ENCODE measurements around the gene TMSB4X.
A peak's percentile ranks its signal among the peaks of the same experiment; 100 is the strongest.
"Not testable (repeated sequence)": the region's sequence is repeated elsewhere in the genome, so short reads cannot be mapped to it uniquely, and the experiment has no call there.

TMSB4X gene

GRCh38 chrX:12949927-12950656 lies 24.8 kb upstream of the TMSB4X start:
- peak overlapping the region; percentile 87 for H3K4me3 Mint-ChIP-seq
- H3K36me3 Mint-ChIP-seq: no peaks in the 10 kb centered on the region
- peaks cover 88% of the 10 kb centered on the region for H3K4me1 Mint-ChIP-seq
- no peaks in the 10 kb centered on the region for H3K9me3 Mint-ChIP-seq
- H3K27me3 Mint-ChIP-seq: no peaks in the 10 kb centered on the region
- H3K27ac Mint-ChIP-seq: peak overlapping the region; percentile 97

DNA sequence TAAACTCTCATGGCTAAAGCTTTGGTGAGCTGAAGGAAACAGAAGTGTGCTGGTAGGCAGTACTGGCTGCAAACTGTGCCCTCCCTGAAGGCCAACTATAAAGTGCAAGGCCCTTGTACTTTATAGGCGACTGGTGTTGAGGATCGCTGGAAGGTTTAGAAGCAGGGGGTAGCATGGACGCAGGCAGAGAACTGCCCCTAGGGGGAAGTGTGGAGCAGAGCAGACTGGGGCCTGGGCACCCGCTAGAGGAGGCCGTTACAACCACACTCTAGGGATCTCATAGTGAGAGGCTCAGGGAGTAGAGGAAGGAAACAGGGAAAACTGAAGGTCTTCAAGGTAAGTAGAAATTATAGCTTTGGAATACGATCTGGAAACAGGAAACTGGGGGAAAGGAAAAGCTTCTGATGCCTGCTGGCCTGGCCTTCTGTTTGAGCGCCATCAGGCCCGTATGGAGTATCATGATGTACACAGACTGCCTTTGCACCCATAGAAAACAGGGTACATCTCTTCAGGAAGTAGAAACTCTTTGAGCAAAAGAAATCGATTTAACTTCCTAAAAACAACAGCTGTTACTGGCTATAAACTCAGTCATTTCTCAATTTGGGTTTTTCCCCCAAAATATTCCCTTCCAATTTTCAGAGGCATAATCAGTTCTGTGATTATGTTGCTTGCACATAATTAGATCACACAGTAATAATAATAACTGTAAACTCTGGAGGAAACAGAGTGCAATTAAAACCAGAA lies 23.9 kb upstream of the TMSB4X start:
- Mint-ChIP-seq H3K4me1 (peaks cover 92% of the 10 kb centered on the region), H3K9me3 (no peaks in the 10 kb centered on the region), H3K4me3 (peak overlapping the region; percentile 87), H3K27ac (peak overlapping the region; percentile 97), H3K27me3 (no peaks in the 10 kb centered on the region), H3K36me3 (no peaks in the 10 kb centered on the region)

GRCh38 chrX:12951595-12951975 lies 23.3 kb upstream of the TMSB4X start:
- peak overlapping the region; percentile 97 for H3K27ac Mint-ChIP-seq
- peaks cover 92% of the 10 kb centered on the region for H3K4me1 Mint-ChIP-seq
- H3K9me3 Mint-ChIP-seq: no peaks in the 10 kb centered on the region
- no peaks in the 10 kb centered on the region for H3K36me3 Mint-ChIP-seq
- H3K4me3 Mint-ChIP-seq: peak overlapping the region; percentile 87
- no peaks in the 10 kb centered on the region for H3K27me3 Mint-ChIP-seq

- peak overlapping the region; percentile 97 for H3K27ac Mint-ChIP-seq
- peaks cover 83% of the 10 kb centered on the region for H3K4me1 Mint-ChIP-seq
- H3K9me3 Mint-ChIP-seq: no peaks in the 10 kb centered on the region
- H3K4me3 Mint-ChIP-seq: peak overlapping the region; percentile 76
- H3K36me3 Mint-ChIP-seq: no peaks in the 10 kb centered on the region
- H3K27me3 Mint-ChIP-seq: no peaks in the 10 kb centered on the region
Observed at GRCh38 chrX:12953420-12953819, 21.5 kb upstream of the TMSB4X start.

- peak overlapping the region; percentile 55 for H3K4me3 Mint-ChIP-seq
- peaks cover 79% of the 10 kb centered on the region for H3K4me1 Mint-ChIP-seq
- no peaks in the 10 kb centered on the region for H3K36me3 Mint-ChIP-seq
- no peaks in the 10 kb centered on the region for H3K27me3 Mint-ChIP-seq
- H3K27ac Mint-ChIP-seq: peak overlapping the region; percentile 97
- no peaks in the 10 kb centered on the region for H3K9me3 Mint-ChIP-seq
Observed at GRCh38 chrX:12954376-12954775, 20.5 kb upstream of the TMSB4X start.

DNA sequence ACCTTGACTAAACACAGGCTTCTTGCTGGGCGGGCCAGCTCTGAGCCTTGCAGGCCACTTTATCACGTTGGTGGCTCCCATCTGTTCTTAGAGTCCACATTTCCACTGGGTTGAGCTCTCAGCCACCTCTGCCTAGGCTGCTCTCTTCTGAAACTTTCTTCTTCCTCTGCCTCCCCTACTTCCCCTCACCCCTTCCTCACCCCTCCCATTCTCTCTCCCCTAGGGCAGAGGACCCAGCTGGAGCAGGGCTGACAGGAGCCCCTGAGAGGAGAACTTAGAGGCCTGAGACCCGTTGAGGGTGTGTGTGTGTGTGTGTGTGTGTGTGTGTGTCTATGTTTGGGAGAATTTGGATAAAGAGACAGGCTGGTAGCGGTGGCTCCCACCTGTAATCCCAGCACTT lies 19.9 kb upstream of the TMSB4X start:
- peaks cover 78% of the 10 kb centered on the region for H3K4me1 Mint-ChIP-seq
- peak overlapping the region; percentile 97 for H3K27ac Mint-ChIP-seq
- H3K27me3 Mint-ChIP-seq: no peaks in the 10 kb centered on the region
- no peaks in the 10 kb centered on the region for H3K36me3 Mint-ChIP-seq
- peak overlapping the region; percentile 55 for H3K4me3 Mint-ChIP-seq
- H3K9me3 Mint-ChIP-seq: no peaks in the 10 kb centered on the region

DNA sequence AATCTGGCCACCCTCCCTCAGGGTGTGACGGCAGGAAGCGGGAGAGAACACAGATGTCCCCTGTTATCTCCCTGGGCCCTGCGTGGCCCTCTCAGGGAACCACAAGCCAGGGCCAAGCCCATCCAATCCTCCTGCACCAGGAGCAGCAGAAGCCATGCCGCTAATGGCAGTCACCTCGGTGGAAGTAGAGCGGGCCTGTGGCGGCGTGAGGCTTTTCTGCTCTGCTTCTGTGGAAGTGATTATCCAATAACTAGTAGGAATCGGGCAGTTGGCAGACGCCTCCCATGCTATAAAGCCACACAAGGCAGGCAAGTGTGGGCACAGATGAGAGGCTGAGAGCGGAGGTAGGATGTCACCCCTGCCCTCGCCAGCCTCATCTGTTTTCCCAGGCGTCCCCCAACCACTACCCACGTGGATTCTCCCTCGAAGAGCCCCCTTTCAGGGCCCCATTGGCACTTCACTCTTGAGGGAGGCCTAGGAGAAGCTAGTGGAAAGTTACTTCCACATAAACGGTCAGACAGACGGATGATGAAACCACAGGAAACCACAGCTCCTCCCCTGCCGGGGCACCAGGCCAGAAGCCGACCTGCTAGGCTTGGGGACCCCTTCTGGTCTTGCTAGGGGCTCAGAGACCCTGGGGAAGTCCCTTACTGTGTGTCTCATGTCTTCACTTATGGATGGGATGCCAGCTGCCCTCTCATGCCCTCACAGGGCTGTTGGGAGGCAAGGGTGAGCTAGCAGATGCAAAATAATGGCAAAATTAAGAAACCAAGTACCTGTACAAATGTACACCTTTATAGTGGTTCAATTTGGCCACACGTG lies 18.8 kb upstream of the TMSB4X start:
- Mint-ChIP-seq H3K4me3 (peak overlapping the region; percentile 85), H3K9me3 (no peaks in the 10 kb centered on the region), H3K27ac (peak overlapping the region; percentile 98), H3K4me1 (peaks cover 79% of the 10 kb centered on the region), H3K36me3 (no peaks in the 10 kb centered on the region), H3K27me3 (no peaks in the 10 kb centered on the region)

DNA sequence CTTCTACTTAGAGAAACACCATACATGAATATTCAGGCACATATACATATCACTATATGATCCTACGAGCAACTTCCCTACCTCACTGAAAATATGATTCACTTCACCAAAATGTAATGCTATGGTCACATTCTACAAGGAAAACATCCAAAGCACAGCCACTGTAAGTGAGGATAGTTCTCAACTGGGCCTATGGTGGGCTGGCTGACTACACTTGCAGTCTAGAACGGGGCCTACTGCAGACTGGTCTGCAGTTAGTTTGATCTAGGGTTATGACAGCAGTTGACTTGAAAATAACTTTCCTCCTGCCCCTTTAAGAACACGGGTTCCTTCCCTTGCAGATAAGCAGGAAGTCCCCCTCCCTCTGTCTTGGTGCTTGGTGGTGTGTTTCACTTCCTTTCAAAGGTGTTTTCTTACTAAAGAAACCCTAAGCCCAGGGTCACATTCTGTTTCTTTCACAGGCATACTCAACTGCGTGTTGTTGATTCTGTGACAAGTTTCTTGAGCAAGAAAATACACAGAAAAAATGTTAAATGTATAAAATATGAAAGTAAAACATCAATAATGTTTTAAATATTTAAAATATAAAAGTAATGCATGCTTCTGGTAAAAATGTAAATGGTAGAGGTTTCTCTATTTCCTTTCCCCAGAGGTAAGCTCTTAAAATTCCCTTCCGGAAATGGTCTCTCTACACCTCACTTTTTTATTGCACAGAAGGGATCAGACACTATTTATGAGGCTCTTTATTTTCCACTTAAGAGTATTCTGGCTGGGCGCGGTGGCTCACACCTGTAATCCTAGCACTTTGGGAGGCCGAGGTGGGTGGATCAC lies 18.0 kb upstream of the TMSB4X start:
- Mint-ChIP-seq H3K9me3 (no peaks in the 10 kb centered on the region), H3K36me3 (no peaks in the 10 kb centered on the region), H3K27me3 (no peaks in the 10 kb centered on the region), H3K4me3 (peak overlapping the region; percentile 85), H3K27ac (peak overlapping the region; percentile 98), H3K4me1 (peaks cover 79% of the 10 kb centered on the region)

- H3K4me3 Mint-ChIP-seq: peak overlapping the region; percentile 74
Observed at GRCh38 chrX:12958059-12958458, 16.9 kb upstream of the TMSB4X start.

DNA sequence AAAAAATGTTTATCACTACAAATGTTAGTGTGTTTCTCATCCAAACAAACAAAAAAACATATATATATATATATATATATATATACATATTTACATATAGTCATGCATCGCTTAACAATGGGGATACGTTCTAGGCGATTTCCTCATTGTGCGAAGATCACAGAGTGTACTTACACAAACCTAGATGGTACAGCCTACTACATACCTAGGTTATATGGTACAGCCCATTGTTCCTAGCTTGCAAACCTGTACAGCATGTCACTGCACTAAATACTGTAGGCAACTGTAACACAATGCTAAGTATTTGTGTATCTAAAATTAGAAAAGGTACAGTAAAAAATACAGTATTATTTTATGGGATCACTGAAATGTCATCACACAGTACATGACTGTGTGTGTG lies 16.4 kb upstream of the TMSB4X start:
- H3K4me1 Mint-ChIP-seq: peaks cover 70% of the 10 kb centered on the region
- H3K27me3 Mint-ChIP-seq: no peaks in the 10 kb centered on the region
- no peaks in the 10 kb centered on the region for H3K9me3 Mint-ChIP-seq
- no peak overlapping the region for H3K27ac Mint-ChIP-seq
- no peak overlapping the region for H3K4me3 Mint-ChIP-seq
- H3K36me3 Mint-ChIP-seq: no peaks in the 10 kb centered on the region

More at GRCh38 chrX:12958059-12958458, 16.9 kb upstream of the TMSB4X start:
- peaks cover 74% of the 10 kb centered on the region for H3K4me1 Mint-ChIP-seq
- H3K27me3 Mint-ChIP-seq: no peaks in the 10 kb centered on the region
- H3K9me3 Mint-ChIP-seq: no peaks in the 10 kb centered on the region
- no peaks in the 10 kb centered on the region for H3K36me3 Mint-ChIP-seq
- H3K27ac Mint-ChIP-seq: peak overlapping the region; percentile 95

GRCh38 chrX:12961196-12961718 lies 13.7 kb upstream of the TMSB4X start:
- Mint-ChIP-seq H3K4me1 (peaks cover 63% of the 10 kb centered on the region), H3K36me3 (no peaks in the 10 kb centered on the region), H3K9me3 (no peaks in the 10 kb centered on the region), H3K27ac (peak overlapping the region; percentile 56), H3K27me3 (no peaks in the 10 kb centered on the region), H3K4me3 (no peak overlapping the region)

DNA sequence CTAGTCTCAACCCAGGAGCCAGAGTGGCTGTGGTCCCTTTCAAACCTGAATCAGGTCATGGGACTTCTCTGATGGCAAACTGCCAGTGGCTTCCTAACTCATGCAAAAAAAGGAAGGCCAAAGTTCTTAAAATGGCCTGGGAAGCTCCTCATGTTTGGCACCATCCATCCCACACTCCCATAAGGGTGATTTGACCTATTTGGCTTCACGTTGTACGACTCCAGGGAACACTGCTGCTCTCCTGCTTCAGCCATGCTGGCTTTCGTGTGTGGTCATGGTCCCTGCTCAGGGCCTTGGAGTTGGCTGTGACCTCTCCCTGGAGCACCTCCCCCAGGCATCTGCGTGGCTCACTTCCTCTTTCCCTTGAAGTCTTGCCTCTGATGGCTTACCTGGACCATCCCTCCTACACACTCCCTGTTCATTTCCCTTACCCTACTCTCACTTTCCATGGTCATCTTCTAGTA lies 12.8 kb upstream of the TMSB4X start:
- H3K4me3 Mint-ChIP-seq: peak overlapping the region; percentile 52
- no peaks in the 10 kb centered on the region for H3K27me3 Mint-ChIP-seq

DNA sequence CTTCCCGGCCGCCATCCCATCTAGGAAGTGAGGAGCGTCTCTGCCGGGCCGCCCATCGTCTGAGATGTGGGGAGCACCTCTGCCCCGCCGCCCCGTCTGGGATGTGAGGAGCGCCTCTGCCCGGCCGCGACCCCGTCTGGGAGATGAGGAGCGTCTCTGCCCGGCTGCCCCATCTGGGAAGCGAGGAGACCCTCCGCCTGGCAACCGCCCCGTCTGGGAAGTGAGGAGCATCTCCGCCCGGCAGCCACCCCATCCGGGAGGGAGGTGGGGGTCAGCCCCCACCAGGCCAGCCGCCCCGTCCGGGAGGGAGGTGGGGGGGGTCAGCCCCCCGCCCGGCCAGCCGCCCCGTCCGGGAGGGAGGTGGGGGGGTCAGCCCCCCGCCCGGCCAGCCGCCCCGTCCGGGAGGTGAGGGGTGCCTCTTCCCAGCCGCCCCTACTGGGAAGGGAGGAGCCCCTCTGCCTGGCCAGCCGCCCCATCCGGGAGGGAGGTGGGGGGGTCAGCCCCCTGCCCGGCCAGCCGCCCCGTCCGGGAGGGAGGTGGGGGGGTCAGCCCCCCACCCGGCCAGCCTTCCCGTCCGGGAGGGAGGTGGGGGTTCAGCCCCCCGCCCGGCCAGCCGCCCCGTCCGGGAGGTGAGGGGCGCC lies 11.6 kb upstream of the TMSB4X start:
- not testable (repeated sequence) for H3K36me3 Mint-ChIP-seq, H3K27ac Mint-ChIP-seq, H3K9me3 Mint-ChIP-seq, H3K27me3 Mint-ChIP-seq, H3K4me3 Mint-ChIP-seq
- peaks cover 62% of the 10 kb centered on the region for H3K4me1 Mint-ChIP-seq

More for the DNA sequence above, 12.8 kb upstream of the TMSB4X start:
- H3K36me3 Mint-ChIP-seq: no peaks in the 10 kb centered on the region
- H3K9me3 Mint-ChIP-seq: no peaks in the 10 kb centered on the region
- peak overlapping the region; percentile 56 for H3K27ac Mint-ChIP-seq
- peaks cover 64% of the 10 kb centered on the region for H3K4me1 Mint-ChIP-seq

GRCh38 chrX:12965131-12965940 lies 9.6 kb upstream of the TMSB4X start:
- peaks cover 64% of the 10 kb centered on the region for H3K4me1 Mint-ChIP-seq
- no peaks in the 10 kb centered on the region for H3K36me3 Mint-ChIP-seq
- H3K9me3 Mint-ChIP-seq: no peaks in the 10 kb centered on the region
- peak overlapping the region; percentile 47 for H3K27ac Mint-ChIP-seq
- no peak overlapping the region for H3K4me3 Mint-ChIP-seq
- no peaks in the 10 kb centered on the region for H3K27me3 Mint-ChIP-seq
